ENCODE data around the gene SLA2.
"Not testable (repeated sequence)": the region's sequence is repeated elsewhere in the genome, so short reads cannot be mapped to it uniquely, and the experiment has no call there.

SLA2 gene

GRCh38 chr20:36573103-36573797 is 72.7 kb downstream of the SLA2 start, which contains the start of gene TGIF2:
TSS of gene TGIF2 (plus strand) at chr20:36573597. CDS start at chr20:36578775, 5,178 bp downstream.
- FAIRE-seq = no peak

- FAIRE-seq = no peak
These were observed 73.3 kb downstream of the SLA2 start for GRCh38 chr20:36572701-36573102.

- no peak for FAIRE-seq
These were observed 74.2 kb downstream of the SLA2 start for GRCh38 chr20:36571564-36572504.

- FAIRE-seq = no peak
These were observed 76.1 kb downstream of the SLA2 start for GRCh38 chr20:36569847-36570429.

- FAIRE-seq = no peak
These were observed 80.5 kb downstream of the SLA2 start for GRCh38 chr20:36565520-36565919.

GRCh38 chr20:36564726-36565121 is 81.3 kb downstream of the SLA2 start:
- not testable (repeated sequence) for FAIRE-seq

- not testable (repeated sequence) for FAIRE-seq
These were observed 81.8 kb downstream of the SLA2 start for GRCh38 chr20:36564078-36564725.

- no peak for FAIRE-seq
These were observed 82.6 kb downstream of the SLA2 start for GRCh38 chr20:36563374-36563773.

GRCh38 chr20:36562724-36563123 is 83.3 kb downstream of the SLA2 start:
- no peak for FAIRE-seq
